ENCODE measurements around the gene HNRNPUL1. TPM values are rescaled to one million over a fixed set of nuclear protein-coding genes. Genes with fewer than 3 reads are reported as not detected.

HNRNPUL1 gene
- total and polyA plus RNA-seq, 10 of the 15 experiments (the other 5 are each of a cell fraction or from before 2014, with no cell fraction given): 11.1 to 276 (median 117) TPM

GRCh38 chr19:41352279-41352608 is 88.1 kb downstream of the HNRNPUL1 start (continued):
- TF ChIP-seq CUX1 (IDR thresholded peaks at IDR 0.05; ENCODE audit: insufficient replicate concordance, low read depth, low read length) (no peak), PAX5 (IDR thresholded peaks at IDR 0.05; ENCODE audit: borderline replicate concordance, low read depth, low read length) (no peak), ATF2 (IDR thresholded peaks at IDR 0.05; ENCODE audit: low read length) (no peak), ZSCAN29 (IDR thresholded peaks at IDR 0.05) (no peak), ATF7 (IDR thresholded peaks at IDR 0.05; ENCODE audit: low read depth) (0 out of 2 replicates have a peak, but pooled peaks have one; percentile 23), HDGF (IDR thresholded peaks at IDR 0.05) (no peak), ZNF384 (IDR thresholded peaks at IDR 0.05; ENCODE audit: borderline replicate concordance, low read depth, low read length) (no peak), NKRF (conservative IDR thresholded peaks at IDR 0.05) (no peak), PKNOX1 (IDR thresholded peaks at IDR 0.05) (peak; percentile 55; the same call in 1 of the 2 replicates), NBN (IDR thresholded peaks at IDR 0.05) (no peak), MYB (IDR thresholded peaks at IDR 0.05; ENCODE audit: borderline replicate concordance, low read depth, low read length) (no peak), PAX8 (IDR thresholded peaks at IDR 0.05) (no peak), MAX (IDR thresholded peaks at IDR 0.05; ENCODE audit: low read depth, low read length) (0 out of 2 replicates have a peak, but pooled peaks have one; percentile 34), CHD4 (IDR thresholded peaks at IDR 0.05) (no peak), NR2F1 (conservative IDR thresholded peaks at IDR 0.05) (no peak), ZBED1 (IDR thresholded peaks at IDR 0.05; ENCODE audit: borderline replicate concordance) (no peak), MTA2 (IDR thresholded peaks at IDR 0.05; ENCODE audit: low read depth) (0 out of 2 replicates have a peak, but pooled peaks have one; percentile 36), POLR2AphosphoS2 (IDR thresholded peaks at IDR 0.05; ENCODE audit: low read depth, low read length) (no peak), KAT2A (conservative IDR thresholded peaks at IDR 0.05; ENCODE audit: control insufficient read depth, low read depth, low read length) (no peak), SMARCA5 (IDR thresholded peaks at IDR 0.05) (no peak)
